WTC11 (cell line): ENCODE data around the gene CSTPP1.

Experiments
- CREM ChIP-seq: sonication (generic); formaldehyde crosslinking; IDR thresholded peaks from 2 replicates; pipeline ENCODE4 v1.8.1; 2022; ENCODE audit warnings: mild to moderate bottlenecking, missing genetic modification reagents, moderate library complexity
- NR1H2 ChIP-seq: sonication (generic); formaldehyde crosslinking; IDR thresholded peaks from 2 replicates; pipeline ENCODE4 v1.9.0; 2021; ENCODE audit warnings: mild to moderate bottlenecking, moderate library complexity, missing genetic modification reagents
- NR2C2 ChIP-seq: sonication (generic); formaldehyde crosslinking; IDR thresholded peaks from 2 replicates; pipeline ENCODE4 v1.8.0; 2022; ENCODE audit warnings: mild to moderate bottlenecking, missing genetic modification reagents
- SMAD3 ChIP-seq: sonication (generic); formaldehyde crosslinking; IDR thresholded peaks from 2 replicates; pipeline ENCODE4 v1.8.0; 2022; ENCODE audit warnings: missing genetic modification reagents, mild to moderate bottlenecking, borderline replicate concordance
- TP53 ChIP-seq: sonication (generic); formaldehyde crosslinking; IDR thresholded peaks from 2 replicates; pipeline ENCODE4 v1.8.1; 2023; ENCODE audit warnings: mild to moderate bottlenecking, missing genetic modification reagents
- ZNF138 ChIP-seq: sonication (generic); formaldehyde crosslinking; conservative IDR thresholded peaks from 2 replicates; pipeline ENCODE4 v1.8.1; 2022; ENCODE audit warnings: mild to moderate bottlenecking, moderate library complexity, missing genetic modification reagents
- ZNF263 ChIP-seq: sonication (generic); formaldehyde crosslinking; IDR thresholded peaks from 2 replicates; pipeline ENCODE4 v1.8.1; 2022; ENCODE audit warnings: low read depth, mild to moderate bottlenecking, moderate library complexity, missing genetic modification reagents
- TF ChIP-seq, protein P1 (sequence below): sonication (generic); formaldehyde crosslinking; IDR thresholded peaks from 2 replicates; pipeline ENCODE4 v1.8.0; 2022; ENCODE audit warnings: mild to moderate bottlenecking, missing genetic modification reagents
- TF ChIP-seq, protein P2 (sequence below): fragments of 200-600 bp; IDR thresholded peaks from 2 replicates; pipeline ENCODE4 v1.8.0; 2022; ENCODE audit warnings: antibody characterized with exemption

DNA sequence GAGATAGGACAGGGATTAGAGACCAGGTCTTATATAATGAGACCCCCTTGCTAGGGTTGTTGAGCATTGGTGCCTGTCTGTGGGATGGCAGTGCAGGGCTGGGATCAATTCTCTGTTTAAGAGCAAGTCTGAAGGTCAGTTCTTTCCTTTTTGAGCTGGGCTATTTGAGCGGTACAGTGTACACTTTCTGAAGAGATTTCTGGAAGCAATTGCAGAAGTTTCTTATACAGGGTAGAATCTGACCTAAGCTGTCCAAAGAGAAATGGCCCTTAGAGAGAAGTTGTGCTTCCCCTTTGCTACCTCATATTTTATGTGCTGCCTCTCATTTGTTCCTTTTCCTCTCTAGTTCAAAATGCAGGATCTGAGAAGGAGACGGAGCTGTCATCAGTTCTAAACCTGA lies 35.8 kb downstream of the CSTPP1 start:
- TF ChIP-seq SMAD3 (CRISPR knock-in tag) (no peak), ZNF263 (CRISPR knock-in tag) (no peak), ZNF138 (CRISPR knock-in tag) (no peak), TP53 (CRISPR knock-in tag) (no peak), NR1H2 (CRISPR knock-in tag) (no peak), NR2C2 (CRISPR knock-in tag) (no peak), CREM (CRISPR knock-in tag) (no peak)
- TF ChIP-seq, protein P1, sequence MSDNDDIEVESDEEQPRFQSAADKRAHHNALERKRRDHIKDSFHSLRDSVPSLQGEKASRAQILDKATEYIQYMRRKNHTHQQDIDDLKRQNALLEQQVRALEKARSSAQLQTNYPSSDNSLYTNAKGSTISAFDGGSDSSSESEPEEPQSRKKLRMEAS (CRISPR knock-in tag): no peak
- TF ChIP-seq, protein P2, sequence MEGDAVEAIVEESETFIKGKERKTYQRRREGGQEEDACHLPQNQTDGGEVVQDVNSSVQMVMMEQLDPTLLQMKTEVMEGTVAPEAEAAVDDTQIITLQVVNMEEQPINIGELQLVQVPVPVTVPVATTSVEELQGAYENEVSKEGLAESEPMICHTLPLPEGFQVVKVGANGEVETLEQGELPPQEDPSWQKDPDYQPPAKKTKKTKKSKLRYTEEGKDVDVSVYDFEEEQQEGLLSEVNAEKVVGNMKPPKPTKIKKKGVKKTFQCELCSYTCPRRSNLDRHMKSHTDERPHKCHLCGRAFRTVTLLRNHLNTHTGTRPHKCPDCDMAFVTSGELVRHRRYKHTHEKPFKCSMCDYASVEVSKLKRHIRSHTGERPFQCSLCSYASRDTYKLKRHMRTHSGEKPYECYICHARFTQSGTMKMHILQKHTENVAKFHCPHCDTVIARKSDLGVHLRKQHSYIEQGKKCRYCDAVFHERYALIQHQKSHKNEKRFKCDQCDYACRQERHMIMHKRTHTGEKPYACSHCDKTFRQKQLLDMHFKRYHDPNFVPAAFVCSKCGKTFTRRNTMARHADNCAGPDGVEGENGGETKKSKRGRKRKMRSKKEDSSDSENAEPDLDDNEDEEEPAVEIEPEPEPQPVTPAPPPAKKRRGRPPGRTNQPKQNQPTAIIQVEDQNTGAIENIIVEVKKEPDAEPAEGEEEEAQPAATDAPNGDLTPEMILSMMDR: no peak
